ENCODE measurements around the gene CLCN5. TPM values are rescaled to one million over a fixed set of nuclear protein-coding genes. Genes with fewer than 3 reads are reported as not detected.

CLCN5 gene
- total RNA-seq, 4 donors from 2014 or later: 3.7 to 8.2 (median 5.5) TPM

- Histone ChIP-seq H3K36me3 (no peaks in the 10 kb centered on the region), H3K27ac (no peak overlapping the region), H3K4me1 (no peaks in the 10 kb centered on the region), H3K27me3 (no peaks in the 10 kb centered on the region), H3K9me3 (no peaks in the 10 kb centered on the region), H3K4me3 (no peak overlapping the region)
- intact Hi-C loops (cut with DNase I; ENCODE audit: low total_unique reads): no loop called here
- TF ChIP-seq EP300 (IDR thresholded peaks at IDR 0.05; ENCODE audit: low read depth) (no peak), CTCF (IDR thresholded peaks at IDR 0.05) (no peak), POLR2AphosphoS5 (IDR thresholded peaks at IDR 0.05) (no peak)
- DNase-seq: no peak
- in situ Hi-C loops (cut with MboI; ENCODE audit: low pct_ligation_motif_present in 1 of 4, low pct_unique_long_range_greater_than_20kb in 1 of 4, low sequenced_read_pairs in 3 of 4): loop anchor here in 2 of 4 donors (25.0 kb wide), 1 partner anchor 176 kb away; the partner anchor contains the start of gene CLCN5 (in 2 of the 2)
- WGBS, 2 donors (ENCODE audit: low coverage in 1 of 2): 55% methylated on average over 3 of the region's 3 CpGs; no CpG with 5 or more reads in 1 of the 2 donors
Observed at GRCh38 chrX:50088645-50089044, 166.2 kb downstream of the CLCN5 start.

- TF ChIP-seq POLR2AphosphoS5 (IDR thresholded peaks at IDR 0.05): no peak
- TF ChIP-seq POLR2A (IDR thresholded peaks at IDR 0.05): no peak
- no peak for TF ChIP-seq CTCF (IDR thresholded peaks at IDR 0.05)
- no peak for TF ChIP-seq EP300 (IDR thresholded peaks at IDR 0.05; ENCODE audit: low read depth)
- no peaks in the 10 kb centered on the region for H3K9me3 ChIP-seq
- WGBS, 2 donors (ENCODE audit: low coverage in 1 of 2): 67% methylated on average over 2 to 4 of the region's 4 CpGs
- H3K4me1 ChIP-seq: no peaks in the 10 kb centered on the region
- intact Hi-C loops (cut with DNase I; ENCODE audit: low total_unique reads) (no loop called here), in situ Hi-C loops (cut with MboI; ENCODE audit: low pct_ligation_motif_present in 1 of 4, low pct_unique_long_range_greater_than_20kb in 1 of 4, low sequenced_read_pairs in 3 of 4) (loop anchor here in 2 of 4 donors (25.0 kb wide), 1 partner anchor 181 kb away; the partner anchor contains the start of gene CLCN5 (in 2 of the 2))
- no peaks in the 10 kb centered on the region for H3K36me3 ChIP-seq
- H3K4me3 ChIP-seq: no peak overlapping the region
- H3K27ac ChIP-seq: no peak overlapping the region
- H3K27me3 ChIP-seq: no peaks in the 10 kb centered on the region
- no peak for DNase-seq
Observed at GRCh38 chrX:50093625-50094024, 171.2 kb downstream of the CLCN5 start.

DNA sequence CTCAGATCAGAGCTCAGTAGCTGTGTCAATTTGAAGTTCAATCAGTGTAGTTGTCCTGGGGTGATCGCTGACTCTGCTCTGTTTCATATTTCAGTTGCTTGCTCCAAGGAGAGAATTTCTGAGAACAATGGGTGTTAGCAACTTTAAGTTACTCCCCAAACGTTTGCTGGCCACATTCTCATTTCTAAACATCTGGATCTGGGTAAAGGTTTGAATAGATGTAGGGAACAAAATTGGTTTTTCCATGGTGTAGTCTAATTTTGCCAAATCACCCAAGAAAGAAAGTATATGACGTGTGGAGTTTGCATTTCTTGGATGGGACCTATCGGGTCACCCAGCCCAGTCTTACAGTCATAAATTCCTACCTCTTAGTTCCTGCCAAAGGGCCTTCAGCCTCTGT is 174.7 kb downstream of the CLCN5 start:
- no peaks in the 10 kb centered on the region for H3K9me3 ChIP-seq
- DNase-seq: no peak
- 59 to 67% methylated on average over 2 to 4 of the region's 4 CpGs for WGBS, 2 donors (ENCODE audit: low coverage in 1 of 2)
- no peaks in the 10 kb centered on the region for H3K4me1 ChIP-seq
- no peaks in the 10 kb centered on the region for H3K36me3 ChIP-seq
- intact Hi-C loops (cut with DNase I; ENCODE audit: low total_unique reads) (no loop called here), in situ Hi-C loops (cut with MboI; ENCODE audit: low pct_ligation_motif_present in 1 of 4, low pct_unique_long_range_greater_than_20kb in 1 of 4, low sequenced_read_pairs in 3 of 4) (loop anchor here in 2 of 4 donors (25.0 kb wide), 1 partner anchor 185 kb away; the partner anchor contains the start of gene CLCN5 (in 2 of the 2))
- no peaks in the 10 kb centered on the region for H3K27me3 ChIP-seq
- no peak overlapping the region for H3K27ac ChIP-seq
- no peak overlapping the region for H3K4me3 ChIP-seq
- TF ChIP-seq POLR2AphosphoS5 (IDR thresholded peaks at IDR 0.05) (no peak), CTCF (IDR thresholded peaks at IDR 0.05) (no peak), POLR2A (IDR thresholded peaks at IDR 0.05) (no peak), EP300 (IDR thresholded peaks at IDR 0.05; ENCODE audit: low read depth) (no peak)

GRCh38 chrX:50098241-50098640 is 175.8 kb downstream of the CLCN5 start:
- no peaks in the 10 kb centered on the region for H3K36me3 ChIP-seq
- no peaks in the 10 kb centered on the region for H3K4me1 ChIP-seq
- intact Hi-C loops (cut with DNase I; ENCODE audit: low total_unique reads) (no loop called here), in situ Hi-C loops (cut with MboI; ENCODE audit: low pct_ligation_motif_present in 1 of 4, low pct_unique_long_range_greater_than_20kb in 1 of 4, low sequenced_read_pairs in 3 of 4) (loop anchor here in 2 of 4 donors (25.0 kb wide), 1 partner anchor 186 kb away; the partner anchor contains the start of gene CLCN5 (in 2 of the 2))
- H3K4me3 ChIP-seq: no peak overlapping the region
- DNase-seq: no peak
- WGBS, 2 donors (ENCODE audit: low coverage in 1 of 2): 68 to 100% methylated on average over 1 to 3 of the region's 3 CpGs
- no peaks in the 10 kb centered on the region for H3K27me3 ChIP-seq
- no peaks in the 10 kb centered on the region for H3K9me3 ChIP-seq
- H3K27ac ChIP-seq: no peak overlapping the region
- TF ChIP-seq POLR2A (IDR thresholded peaks at IDR 0.05) (no peak), POLR2AphosphoS5 (IDR thresholded peaks at IDR 0.05) (no peak), EP300 (IDR thresholded peaks at IDR 0.05; ENCODE audit: low read depth) (no peak), CTCF (IDR thresholded peaks at IDR 0.05) (no peak)
